ENCODE measurements around the gene CHEK1.
"Not testable (repeated sequence)": the region's sequence is repeated elsewhere in the genome, so short reads cannot be mapped to it uniquely, and the experiment has no call there.

The CHEK1 gene

GRCh38 chr11:125692887-125693286 is 67.9 kb downstream of the CHEK1 start:
- DNase-seq (ENCODE audit: low read depth in 3 of 3, low spot score in 1 of 3), result no peak

- no peak for DNase-seq (ENCODE audit: low read depth in 3 of 3, low spot score in 1 of 3)
These were observed 70.0 kb downstream of the CHEK1 start for GRCh38 chr11:125694951-125695350.

GRCh38 chr11:125701018-125701610 is 76.2 kb downstream of the CHEK1 start:
- no peak for DNase-seq (ENCODE audit: low read depth in 3 of 3, low spot score in 1 of 3)

- no peak for DNase-seq (ENCODE audit: low read depth in 3 of 3, low spot score in 1 of 3)
These were observed 77.1 kb downstream of the CHEK1 start for GRCh38 chr11:125701858-125702621.

- not testable (repeated sequence) for DNase-seq (ENCODE audit: low read depth in 3 of 3, low spot score in 1 of 3)
These were observed 79.7 kb downstream of the CHEK1 start for GRCh38 chr11:125704686-125705085.

- no peak for DNase-seq (ENCODE audit: low read depth in 3 of 3, low spot score in 1 of 3)
These were observed 95.8 kb downstream of the CHEK1 start for GRCh38 chr11:125720781-125721180.

- DNase-seq (ENCODE audit: low read depth in 3 of 3, low spot score in 1 of 3), result no peak
These were observed 99.2 kb downstream of the CHEK1 start for GRCh38 chr11:125724125-125724524.

Measured in stimulated activated CD4-positive, alpha-beta T cell treated with anti-CD3 and anti-CD28 coated beads, TNF-alpha, amount 100 ng/mL, for 1 hour (primary cell).